Fibroblast of peridontal ligament (primary cell): ENCODE results near the gene SYCP3.
"Not testable (repeated sequence)": the region's sequence is repeated elsewhere in the genome, so short reads cannot be mapped to it uniquely, and the experiment has no call there.

ENCODE experiments used
- DNase-seq: peaks from one replicate; pipeline ENCODE4 v3.0.0-alpha.2; 2010; ENCODE audit errors: extremely low read depth

The SYCP3 gene

GRCh38 chr12:101759396-101760047 is 20.3 kb upstream of the SYCP3 start:
- DNase-seq: peak; percentile 51

GRCh38 chr12:101750152-101750551 is 10.9 kb upstream of the SYCP3 start:
- DNase-seq: no peak

DNA sequence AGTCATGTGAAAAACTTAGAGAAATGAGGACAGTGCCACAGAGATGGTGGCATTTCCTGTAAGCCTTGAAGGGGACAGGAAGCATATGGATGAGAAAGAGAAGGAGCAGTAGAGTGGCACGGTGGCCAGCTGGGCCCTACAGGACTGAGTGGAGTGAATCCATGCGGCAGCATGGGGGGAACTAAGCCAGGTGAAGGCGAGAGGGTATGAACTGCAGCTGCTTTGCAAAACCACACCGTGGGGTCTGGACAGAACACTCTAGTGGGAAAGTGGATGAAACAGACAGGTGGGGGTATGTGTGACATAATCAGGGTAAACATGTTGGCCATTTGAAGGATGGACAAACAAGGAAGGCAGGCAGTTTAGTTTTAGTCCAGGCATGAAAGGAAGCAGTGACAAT is 10.4 kb upstream of the SYCP3 start:
- DNase-seq: no peak

DNA sequence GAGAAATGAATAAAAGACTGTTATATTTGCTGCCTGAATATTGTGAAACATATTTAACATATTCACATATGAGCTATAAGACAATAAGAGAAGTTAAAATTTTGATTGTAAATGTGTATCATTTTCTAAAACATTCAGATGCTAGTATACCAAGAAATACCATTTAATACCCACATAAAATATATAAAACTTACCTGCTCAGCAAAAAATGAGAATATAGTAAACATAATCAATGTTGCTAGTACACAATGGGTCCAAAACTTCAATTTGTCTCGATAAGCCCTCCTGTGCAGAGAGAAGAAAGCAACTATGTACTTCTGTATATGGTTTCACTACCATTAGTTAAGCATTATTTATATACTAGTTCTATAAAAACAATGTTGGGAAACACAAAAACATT is 9.6 kb upstream of the SYCP3 start:
- DNase-seq: no peak

GRCh38 chr12:101747697-101748096 is 8.4 kb upstream of the SYCP3 start:
- DNase-seq: no peak

DNA sequence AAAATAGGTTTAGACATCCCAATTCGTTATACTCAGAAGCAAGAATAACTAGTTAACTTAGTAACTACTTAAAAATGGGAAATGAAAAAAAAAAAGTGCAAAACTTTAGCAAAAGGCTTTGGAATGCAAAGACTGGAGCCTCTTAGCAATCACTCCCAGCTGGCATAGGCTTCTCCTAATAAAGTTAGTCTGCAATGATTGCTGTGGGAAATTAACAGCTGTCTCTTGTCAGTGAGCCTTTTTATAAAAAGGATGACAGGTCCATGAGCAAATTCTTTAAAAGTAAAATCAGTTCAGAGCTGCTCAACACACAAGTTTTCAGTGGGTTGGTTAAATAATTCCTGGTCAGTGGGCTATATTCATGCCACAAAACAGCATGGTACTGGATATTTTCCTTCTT is 7.4 kb upstream of the SYCP3 start:
- peak; percentile 59 for DNase-seq

GRCh38 chr12:101746196-101746595 is 6.9 kb upstream of the SYCP3 start:
- no peak for DNase-seq

- no peak for DNase-seq
Measured at GRCh38 chr12:101745481-101745880, 6.2 kb upstream of the SYCP3 start.

- no peak for DNase-seq
Measured at GRCh38 chr12:101743724-101744472, 4.6 kb upstream of the SYCP3 start.

DNA sequence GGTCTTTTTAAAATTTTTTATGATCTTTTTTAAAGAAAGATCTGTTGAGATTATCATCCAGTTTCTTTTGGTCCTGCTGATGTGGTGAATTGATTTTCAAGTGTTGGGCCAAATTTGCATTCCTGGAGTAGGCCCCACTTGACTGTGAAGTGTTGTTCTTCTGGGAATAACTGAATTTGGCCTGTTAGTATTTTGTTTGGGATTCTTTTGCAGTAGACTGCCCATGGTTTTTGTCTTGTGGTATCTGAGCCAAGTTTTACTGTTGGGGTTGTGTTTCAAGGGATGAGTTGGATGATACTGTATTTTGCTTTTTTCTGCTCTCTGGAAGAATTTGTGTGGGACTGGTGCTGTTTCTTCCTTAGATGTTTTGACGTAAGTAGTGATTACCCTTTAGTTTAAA is 4.0 kb upstream of the SYCP3 start:
- DNase-seq: peak; percentile 86

GRCh38 chr12:101740980-101741379 is 1.7 kb upstream of the SYCP3 start:
- no peak for DNase-seq

DNA sequence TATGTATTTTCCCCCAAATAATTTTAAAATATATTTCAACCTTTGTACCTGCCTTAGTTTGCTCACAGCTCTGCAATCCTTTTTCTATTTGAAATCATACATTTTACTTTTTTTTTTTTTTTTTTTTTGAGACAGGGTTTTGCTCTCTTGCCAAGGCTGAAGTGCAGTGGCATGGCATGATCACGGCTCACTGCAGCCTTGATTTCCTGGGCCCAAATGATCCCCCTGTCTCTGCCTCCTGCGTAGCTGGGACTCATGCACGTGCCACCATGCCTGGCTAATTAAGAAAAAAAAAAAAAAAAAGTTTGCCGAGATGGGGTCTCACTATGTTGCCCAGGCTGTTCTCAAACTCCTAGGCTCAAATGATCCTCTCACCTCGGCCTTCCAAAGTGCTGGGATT is 1.3 kb upstream of the SYCP3 start:
- DNase-seq: no peak

DNA sequence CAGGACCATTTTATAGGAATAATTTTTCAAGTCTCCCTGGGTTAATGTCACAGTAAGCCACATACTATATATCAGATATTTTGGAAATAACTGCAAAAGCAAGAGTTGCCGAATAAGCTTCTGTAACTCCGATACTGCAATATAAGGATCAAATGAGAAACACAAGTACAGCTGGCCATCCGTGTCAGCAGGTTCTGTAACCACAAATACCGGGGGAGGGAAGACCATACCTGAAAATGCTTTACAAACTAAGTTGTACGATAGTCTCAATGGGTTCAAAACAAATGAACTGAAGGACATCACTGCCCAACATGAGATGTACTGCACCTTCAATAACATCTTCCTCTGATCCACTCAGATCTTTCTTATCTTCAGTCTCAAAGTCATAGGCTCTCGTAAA is 1.8 kb downstream of the SYCP3 start:
- DNase-seq: no peak

DNA sequence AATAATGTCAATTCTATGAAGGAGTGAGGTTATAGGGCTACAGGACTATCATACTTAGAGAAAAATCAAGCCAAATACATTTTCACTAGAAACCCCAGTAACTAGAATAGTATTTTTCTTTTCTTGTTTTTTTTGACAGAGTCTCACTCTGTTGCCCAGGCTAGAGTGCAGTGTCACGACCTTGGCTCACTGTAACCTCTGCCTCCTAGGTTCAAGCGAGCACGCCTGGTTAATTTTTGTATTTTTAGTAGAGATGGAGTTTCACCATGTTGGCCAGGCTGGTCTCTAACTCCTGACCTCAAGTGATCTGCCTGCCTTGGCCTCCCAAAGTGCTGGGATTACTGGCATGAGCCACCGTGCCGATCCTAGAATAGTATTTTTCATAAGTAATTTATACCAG is 4.8 kb downstream of the SYCP3 start:
- not testable (repeated sequence) for DNase-seq

DNA sequence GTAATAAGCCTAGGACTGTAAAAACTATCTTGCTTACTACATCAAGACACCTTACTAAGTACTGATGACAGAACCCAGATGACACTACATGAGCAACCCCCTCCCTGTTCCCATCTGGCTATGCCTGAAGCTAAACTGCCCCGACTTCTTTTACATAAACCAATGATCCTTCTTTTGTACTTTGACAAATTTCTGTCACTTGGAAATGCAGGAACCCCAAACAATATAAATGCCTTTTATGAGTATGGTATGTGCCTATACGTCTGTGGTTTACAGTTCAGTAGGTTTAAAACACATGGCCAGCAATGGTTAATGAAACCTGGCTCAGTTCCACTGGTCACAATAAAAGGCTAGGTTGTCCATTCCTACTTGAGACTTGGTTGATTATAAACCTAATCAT is 6.1 kb downstream of the SYCP3 start:
- DNase-seq: no peak

- no peak for DNase-seq
Measured at GRCh38 chr12:101732318-101732717, 6.9 kb downstream of the SYCP3 start.

- DNase-seq: no peak
Measured at GRCh38 chr12:101729842-101730241, 9.4 kb downstream of the SYCP3 start.

DNA sequence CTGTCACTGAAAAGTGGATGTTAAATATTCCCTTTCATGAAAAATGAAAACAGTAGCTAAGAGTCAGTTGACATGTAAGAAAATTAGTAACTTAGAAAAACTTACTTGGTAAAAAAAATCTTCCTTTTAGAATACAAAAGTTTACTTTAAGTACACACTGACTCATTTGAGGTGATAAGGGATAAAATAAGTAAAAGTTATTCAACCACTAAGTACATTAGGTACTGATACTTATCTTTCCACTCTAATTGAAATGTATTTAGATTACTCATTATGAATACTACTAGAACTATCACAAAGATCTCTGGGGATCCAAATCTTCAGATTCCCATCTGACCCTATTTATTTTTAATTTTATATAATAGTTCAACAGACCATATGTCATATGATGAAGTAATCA is 12.2 kb downstream of the SYCP3 start:
- DNase-seq: no peak

GRCh38 chr12:101722392-101722791 is 16.9 kb downstream of the SYCP3 start:
- DNase-seq: no peak

DNA sequence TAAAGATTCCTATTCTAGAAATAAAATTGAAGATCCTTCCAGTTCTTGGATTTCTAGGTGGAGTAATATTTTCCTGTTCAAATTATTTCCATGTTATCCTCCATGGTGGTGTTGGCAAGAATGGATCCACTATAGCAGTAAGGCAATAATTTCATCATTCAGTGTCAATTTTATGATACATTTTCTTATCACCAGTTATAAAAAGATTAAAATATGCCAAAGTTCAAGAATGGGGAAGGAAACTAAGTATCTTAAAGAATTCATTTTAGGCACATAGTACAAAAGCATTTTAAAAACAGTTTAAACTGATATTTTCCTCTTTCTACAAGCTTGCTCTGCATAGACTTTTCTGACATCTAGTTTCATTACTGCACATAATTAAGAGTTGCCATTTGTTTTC is 19.1 kb downstream of the SYCP3 start:
- no peak for DNase-seq

- peak; percentile 73 for DNase-seq
Measured at GRCh38 chr12:101719566-101719965, 19.7 kb downstream of the SYCP3 start.

DNA sequence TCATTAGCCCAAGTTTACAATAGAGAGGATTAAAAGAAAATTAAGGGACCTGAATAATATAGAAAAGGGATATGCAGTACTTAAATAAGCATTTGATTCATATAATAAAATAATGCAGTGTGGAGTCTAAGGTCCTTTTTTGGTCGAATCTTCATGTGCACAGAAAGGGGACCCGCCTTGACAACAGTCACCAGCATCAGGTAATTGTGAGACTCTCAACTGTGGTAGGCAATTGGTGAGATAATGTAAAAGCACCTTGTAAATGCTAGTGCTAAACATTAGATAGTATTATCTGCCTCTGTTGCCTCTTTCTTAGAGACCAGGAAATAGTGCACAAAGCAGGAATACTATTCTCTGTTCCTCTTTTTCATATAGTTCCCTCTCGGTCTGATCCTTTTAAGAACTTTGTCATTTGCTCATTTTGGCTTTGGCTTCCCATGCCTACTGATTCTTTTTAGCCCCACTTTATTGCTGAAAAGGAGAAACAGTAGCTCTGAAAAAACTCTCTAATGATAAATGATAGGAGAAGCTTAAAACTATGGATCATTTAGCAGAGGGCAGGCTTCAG is 24.3 kb downstream of the SYCP3 start:
- DNase-seq: no peak

DNA sequence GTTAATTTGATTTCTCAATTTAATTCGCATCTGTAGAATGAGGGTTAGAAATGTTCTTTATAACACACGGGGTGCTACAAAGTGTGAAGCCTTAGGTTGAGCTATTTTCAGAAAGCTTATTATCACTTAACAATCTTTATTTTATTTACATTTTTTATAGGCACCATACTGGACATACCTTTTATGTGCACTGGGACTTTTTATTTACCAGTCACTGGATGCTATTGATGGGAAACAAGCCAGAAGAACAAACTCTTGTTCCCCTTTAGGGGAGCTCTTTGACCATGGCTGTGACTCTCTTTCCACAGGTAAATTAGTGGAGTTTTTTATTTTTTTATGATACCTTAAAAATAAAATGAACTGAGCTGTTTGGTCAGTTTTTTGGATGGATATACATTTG is 25.3 kb downstream of the SYCP3 start:
- DNase-seq: no peak
